Measurements from ENCODE around the gene CBFA2T2. TPM values are rescaled to one million over a fixed set of nuclear protein-coding genes. Genes with fewer than 3 reads are reported as not detected.
"Not testable (repeated sequence)": the region's sequence is repeated elsewhere in the genome, so short reads cannot be mapped to it uniquely, and the experiment has no call there.

CBFA2T2 gene
- total and polyA plus RNA-seq, 2 experiments from 2014 or later: 29.2 to 33.1 TPM

GRCh38 chr20:33646191-33646590 is 156.3 kb downstream of the CBFA2T2 start:
- Histone ChIP-seq H2AFZ (no peak overlapping the region), H3K27me3 (no peaks in the 10 kb centered on the region), H3K27ac (no peak overlapping the region), H3K9me2 (replicated peaks; ENCODE audit: insufficient read depth) (no peaks in the 10 kb centered on the region), H3K9me3 (ENCODE audit: low read depth) (no peaks in the 10 kb centered on the region), H3K4me2 (no peak overlapping the region), H3K4me3 (no peak overlapping the region), H3K4me1 (ENCODE audit: insufficient read depth) (no peaks in the 10 kb centered on the region), H3K36me3 (replicated peaks; ENCODE audit: insufficient read depth, low read depth) (no peaks in the 10 kb centered on the region), H4K20me1 (ENCODE audit: insufficient read depth, poor library complexity, severe bottlenecking) (no peaks in the 10 kb centered on the region), H3K79me2 (no peaks in the 10 kb centered on the region)
- TF ChIP-seq EZH2 (IDR thresholded peaks at IDR 0.05; ENCODE audit: borderline replicate concordance) (no peak), EZH2phosphoT487 (IDR thresholded peaks at IDR 0.05; ENCODE audit: low read depth, severe bottlenecking, unreplicated experiment) (no peak), CTCF (IDR thresholded peaks at IDR 0.05; ENCODE audit: poor library complexity) (no peak)
- DNase-seq (ENCODE audit: low spot score): no peak
- over 99% methylated on average over 5 of the region's 5 CpGs for WGBS (ENCODE audit: low lambda C conversion rate, missing lambda C conversion rate)

- not testable (repeated sequence) for H3K4me3 ChIP-seq; H3K4me2 ChIP-seq; H3K36me3 ChIP-seq (replicated peaks; ENCODE audit: insufficient read depth, low read depth); DNase-seq (ENCODE audit: low spot score); H2AFZ ChIP-seq; H3K9me3 ChIP-seq (ENCODE audit: low read depth); H3K79me2 ChIP-seq; H4K20me1 ChIP-seq (ENCODE audit: insufficient read depth, poor library complexity, severe bottlenecking); H3K4me1 ChIP-seq (ENCODE audit: insufficient read depth); H3K27ac ChIP-seq; H3K9me2 ChIP-seq (replicated peaks; ENCODE audit: insufficient read depth); H3K27me3 ChIP-seq
- 86% methylated on average over 14 of the region's 14 CpGs for WGBS (ENCODE audit: low lambda C conversion rate, missing lambda C conversion rate)
These were observed 157.2 kb downstream of the CBFA2T2 start for GRCh38 chr20:33646959-33647602.

GRCh38 chr20:33647603-33648395 is 157.9 kb downstream of the CBFA2T2 start:
- no peak for DNase-seq (ENCODE audit: low spot score)
- H3K27ac ChIP-seq: no peak overlapping the region
- no peaks in the 10 kb centered on the region for H3K9me3 ChIP-seq (ENCODE audit: low read depth)
- H3K4me3 ChIP-seq: no peak overlapping the region
- TF ChIP-seq CTCF (IDR thresholded peaks at IDR 0.05; ENCODE audit: poor library complexity) (no peak), EZH2phosphoT487 (IDR thresholded peaks at IDR 0.05; ENCODE audit: low read depth, severe bottlenecking, unreplicated experiment) (no peak), EZH2 (IDR thresholded peaks at IDR 0.05; ENCODE audit: borderline replicate concordance) (no peak)
- H2AFZ ChIP-seq: no peak overlapping the region
- H3K36me3 ChIP-seq (replicated peaks; ENCODE audit: insufficient read depth, low read depth): no peaks in the 10 kb centered on the region
- H3K27me3 ChIP-seq: no peaks in the 10 kb centered on the region
- H3K4me1 ChIP-seq (ENCODE audit: insufficient read depth): peaks cover 2% of the 10 kb centered on the region
- no peaks in the 10 kb centered on the region for H4K20me1 ChIP-seq (ENCODE audit: insufficient read depth, poor library complexity, severe bottlenecking)
- H3K79me2 ChIP-seq: no peaks in the 10 kb centered on the region
- WGBS (ENCODE audit: low lambda C conversion rate, missing lambda C conversion rate): 93% methylated on average over 11 of the region's 11 CpGs
- H3K4me2 ChIP-seq: no peak overlapping the region
- no peaks in the 10 kb centered on the region for H3K9me2 ChIP-seq (replicated peaks; ENCODE audit: insufficient read depth)

GRCh38 chr20:33648396-33649004 is 158.6 kb downstream of the CBFA2T2 start:
- Histone ChIP-seq H3K9me3 (ENCODE audit: low read depth) (no peaks in the 10 kb centered on the region), H3K9me2 (replicated peaks; ENCODE audit: insufficient read depth) (no peaks in the 10 kb centered on the region), H4K20me1 (ENCODE audit: insufficient read depth, poor library complexity, severe bottlenecking) (no peaks in the 10 kb centered on the region), H3K36me3 (replicated peaks; ENCODE audit: insufficient read depth, low read depth) (no peaks in the 10 kb centered on the region), H3K27ac (no peak overlapping the region), H2AFZ (no peak overlapping the region), H3K27me3 (no peaks in the 10 kb centered on the region), H3K79me2 (no peaks in the 10 kb centered on the region), H3K4me1 (ENCODE audit: insufficient read depth) (peaks cover 8% of the 10 kb centered on the region), H3K4me3 (no peak overlapping the region), H3K4me2 (no peak overlapping the region)
- TF ChIP-seq EZH2phosphoT487 (IDR thresholded peaks at IDR 0.05; ENCODE audit: low read depth, severe bottlenecking, unreplicated experiment) (no peak), CTCF (IDR thresholded peaks at IDR 0.05; ENCODE audit: poor library complexity) (no peak), EZH2 (IDR thresholded peaks at IDR 0.05; ENCODE audit: borderline replicate concordance) (no peak)
- WGBS (ENCODE audit: low lambda C conversion rate, missing lambda C conversion rate): 83% methylated on average over 14 of the region's 14 CpGs
- DNase-seq (ENCODE audit: low spot score): no peak

Measured in hepatocyte (in vitro differentiated cells).